K562 (cell line): ENCODE measurements around the gene SKAP1. TPM values are rescaled to one million over a fixed set of nuclear protein-coding genes. Genes with fewer than 3 reads are reported as not detected.

Experiments used
- ATAC-seq: fragments of 200-7000 bp; cut with Tn5 transposase; 3 replicates; pipeline ENCODE4 v1.9.1; 2020; ENCODE audit warnings: moderate library complexity
- BruUV-seq: library from RNA; stranded (reverse); fragments of 400-500 nt; replicated peaks from 2 replicates; lab custom pipeline; 2021; lab: Mats Ljungman, UMichigan
- CTCF ChIA-PET: fragments of 300-600 bp; formaldehyde crosslinking; extraction: SDS; loops from one replicate; lab custom pipeline; 2021; ENCODE audit warnings: low intra/inter-chr PET ratio; lab: Yijun Ruan, JAX
- POLR2A ChIA-PET: fragments of 300-600, 350-650 bp; sonication (Branson Sonifier 250); formaldehyde crosslinking; extraction: SDS; loops from one replicate; lab custom pipeline; 2021; ENCODE audit warnings: antibody characterized with exemption, inconsistent platforms; lab: Yijun Ruan, JAX
- DNase-seq, 4 experiments: peaks; one replicate each; pipeline versions ENCODE4 v3.0.0 to v3.0.0-alpha.2; 2011 to 2018; ENCODE audit warnings: low spot score in 3 of 4, mixed read lengths in 3 of 4; ENCODE audit errors: extremely low read depth in 1 of 4
- FAIRE-seq: peaks from 2 replicates; lab custom pipeline; 2011; peaks lifted over from hg19 to GRCh38; lab: Jason Lieb, UNC
- H2AFZ ChIP-seq: 2 replicates; pipeline ENCODE4 v1.6.0; 2011; ENCODE audit warnings: low read depth, low read length, control low read depth, inconsistent platforms
- H3K27ac ChIP-seq: fragments of 200-600 bp; 3 replicates; pipeline ENCODE4 v1.8.0; 2011; ENCODE audit warnings: low read depth, mild to moderate bottlenecking, control low read depth, inconsistent platforms, low read length, moderate library complexity, mixed read lengths; ENCODE audit errors: extremely low read depth
- H3K27me3 ChIP-seq, 2 experiments: fragments of 300-600 bp in 1 of 2; 2 replicates in 1 of 2; 3 replicates in 1 of 2; pipeline versions ENCODE4 v1.6.0 to v1.8.0; 2011; ENCODE audit warnings: inconsistent platforms in 2 of 2, low read length in 2 of 2, mild to moderate bottlenecking in 1 of 2, mixed read lengths in 1 of 2, moderate library complexity in 1 of 2; ENCODE audit not compliant: control insufficient read depth in 2 of 2, insufficient read depth in 2 of 2
- H3K36me3 ChIP-seq: fragments of 300-600 bp; 3 replicates; pipeline ENCODE4 v1.8.0; 2011; ENCODE audit warnings: mild to moderate bottlenecking, low read length, inconsistent platforms; ENCODE audit not compliant: control insufficient read depth, insufficient read depth
- H3K4me1 ChIP-seq, 2 experiments: fragments of 200-600 bp in 1 of 2; replicated peaks in 1 of 2; 2 replicates in 1 of 2; 3 replicates in 1 of 2; pipeline versions ENCODE4 v1.5.1 to v1.8.0; 2011; ENCODE audit warnings: inconsistent platforms in 2 of 2, low read length in 2 of 2, mild to moderate bottlenecking in 1 of 2, mixed read lengths in 1 of 2, moderate library complexity in 1 of 2; ENCODE audit not compliant: control insufficient read depth in 2 of 2, insufficient read depth in 2 of 2
- H3K4me2 ChIP-seq: 2 replicates; pipeline ENCODE4 v1.6.1; 2011; ENCODE audit warnings: low read length, control low read depth, inconsistent platforms, mixed read lengths; ENCODE audit not compliant: insufficient read depth
- H3K4me3 ChIP-seq: fragments of 200-600 bp; sonication (generic), shearing (Covaris generic); 2 replicates; pipeline ENCODE4 v1.5.1; 2016; ENCODE audit warnings: control low read depth, inconsistent platforms
- H3K79me2 ChIP-seq: fragments of 200-600 bp; 3 replicates; pipeline ENCODE4 v1.8.0; 2011; ENCODE audit warnings: low read length, inconsistent platforms; ENCODE audit not compliant: control insufficient read depth, insufficient read depth
- H3K9ac ChIP-seq, 2 experiments: 2 replicates each; pipeline versions ENCODE4 v1.6.0 to v1.6.1; 2011; ENCODE audit warnings: low read depth in 2 of 2, low read length in 2 of 2, control low read depth in 1 of 2, inconsistent platforms in 1 of 2, mild to moderate bottlenecking in 1 of 2, mixed read lengths in 1 of 2; ENCODE audit not compliant: insufficient read depth in 1 of 2
- H3K9me1 ChIP-seq: one replicate; pipeline ENCODE4 v1.6.0; 2011; ENCODE audit warnings: inconsistent platforms, mild to moderate bottlenecking, low read length, moderate library complexity; ENCODE audit not compliant: control insufficient read depth, insufficient read depth
- H3K9me3 ChIP-seq: replicated peaks from 2 replicates; pipeline ENCODE4 v1.5.1; 2011; ENCODE audit warnings: low read depth, low read length, inconsistent platforms; ENCODE audit not compliant: control insufficient read depth, insufficient read depth
- H4K20me1 ChIP-seq: replicated peaks from 2 replicates; pipeline ENCODE4 v1.6.1; 2011; ENCODE audit warnings: low read length, inconsistent platforms, mixed read lengths; ENCODE audit not compliant: control insufficient read depth, insufficient read depth
- CBX8 ChIP-seq: fragments of 200-600 bp; sonication (generic); IDR thresholded peaks from 2 replicates; pipeline ENCODE4 v1.6.1; 2012; ENCODE audit warnings: borderline replicate concordance, mixed run types, low read depth, mild to moderate bottlenecking, moderate library complexity, mixed read lengths, low read length, control low read depth, inconsistent platforms; ENCODE audit not compliant: poor library complexity, severe bottlenecking; ENCODE audit errors: extremely low read depth
- GTF2E2 ChIP-seq: fragments of 200-800 bp; sonication (Bioruptor generic); IDR thresholded peaks from 2 replicates; pipeline ENCODE4 v1.6.1; 2016; ENCODE audit warnings: missing genetic modification characterization, missing compliant biosample characterization
- HCFC1 ChIP-seq: IDR thresholded peaks from 2 replicates; pipeline ENCODE4 v1.6.1; 2012; ENCODE audit warnings: low read depth, low read length, improper control_type of control experiment
- HNRNPUL1 ChIP-seq: fragments of 200-400 bp; formaldehyde crosslinking; IDR thresholded peaks from 2 replicates; pipeline ENCODE4 v1.6.1; 2017; ENCODE audit warnings: low read length
- MECOM ChIP-seq: fragments of 250-450 bp; sonication (Bioruptor Pico); IDR thresholded peaks from 2 replicates; pipeline ENCODE4 v1.8.0; 2022; ENCODE audit warnings: inconsistent platforms
- MLX ChIP-seq, 2 experiments: fragments of 450-650 bp in 1 of 2; sonication (generic) in 1 of 2; formaldehyde crosslinking; conservative IDR thresholded peaks; 2 replicates each; pipeline versions ENCODE4 v1.4.0 to v1.8.1; 2020 to 2022; ENCODE audit warnings: mild to moderate bottlenecking in 1 of 2, missing genetic modification reagents in 1 of 2
- NKRF ChIP-seq: fragments of 450-650 bp; IDR thresholded peaks from 2 replicates; pipeline ENCODE4 v1.6.1; 2016; ENCODE audit warnings: borderline replicate concordance
- PHF21A ChIP-seq: fragments of 450-650 bp; IDR thresholded peaks from 2 replicates; pipeline ENCODE4 v1.6.1; 2017; ENCODE audit warnings: low read depth, borderline replicate concordance
- PHTF2 ChIP-seq: fragments of 250-450 bp; sonication (Bioruptor Pico); IDR thresholded peaks from 2 replicates; pipeline ENCODE4 v1.5.0; 2021; ENCODE audit warnings: mild to moderate bottlenecking
- PRPF4 ChIP-seq: fragments of 200-400 bp; formaldehyde crosslinking; IDR thresholded peaks from one replicate; pipeline ENCODE4 v1.6.1; 2017; ENCODE audit warnings: low read length, low read depth, mild to moderate bottlenecking; ENCODE audit not compliant: insufficient read depth, poor library complexity, severe bottlenecking
- ZNF592 ChIP-seq: fragments of 450-650 bp; IDR thresholded peaks from 2 replicates; pipeline ENCODE4 v1.6.1; 2017; ENCODE audit warnings: antibody characterized with exemption, mild to moderate bottlenecking
- WGBS: fragments of 100-300 bp; shearing (Covaris generic); methylation state at CpG from one replicate; pipeline ENCODE4 v1.1.6; 2016; ENCODE audit warnings: low coverage, mixed read lengths; ENCODE audit not compliant: insufficient coverage; ENCODE audit errors: missing lambda C conversion rate; 5-methylcytosine and 5-hydroxymethylcytosine counted together
- in situ Hi-C: fragments of 300-500 bp; cut with MboI; formaldehyde crosslinking; loops from 4 replicates; pipeline ENCODE4 v1.15.0; 2018; ENCODE audit warnings: inconsistent platforms, mixed read lengths
- intact Hi-C: fragments of 100-400 bp; cut with micrococcal nuclease; formaldehyde crosslinking; loops from 2 replicates; pipeline ENCODE4 v1.14.2; 2022
- polyA plus RNA-seq, 8 experiments: library from polyadenylated mRNA; depleted of rRNA in 4 of 8; stranded (reverse) in 5 of 8; unstranded in 3 of 8; fragments of >200 nt; fragmentation: Nextera tagmentation in 2 of 8; fragmentation: Illumina TruSeq in 1 of 8; extraction: Ambion mirVana in 2 of 8; extraction: Trizol in 1 of 8; gene quantifications; 2 replicates each; pipeline versions ENCODE4 v1.2.1 to v1.2.3, GENCODE V29; 2011 to 2014; ENCODE audit warnings: inconsistent platforms in 1 of 8, missing spikeins in 1 of 8
- total RNA-seq, 7 experiments: library from RNA; depleted of rRNA in 6 of 7; stranded (reverse); fragments of >200 nt in 6 of 7; fragmentation: Illumina TruSeq in 2 of 7; extraction: Trizol in 2 of 7; gene quantifications; 2 replicates each; pipeline versions ENCODE4 v1.2.1 to v1.2.3, GENCODE V29; 2011 to 2021; ENCODE audit warnings: low replicate concordance in 1 of 7

The SKAP1 gene
- total and polyA plus RNA-seq, 9 of the 15 experiments (the other 6 are each of a cell fraction or from before 2014, with no cell fraction given): 0.06 to 0.80 (median 0.10) TPM; not detected in 4

- TF ChIP-seq HCFC1 (no peak), GTF2E2 (no peak), PRPF4 (no peak), PHTF2 (CRISPR knock-in tag) (no peak), HNRNPUL1 (no peak), NKRF (no peak), CBX8 (no peak)
Observed at GRCh38 chr17:48177816-48178215, 252.2 kb downstream of the SKAP1 start (continued).

GRCh38 chr17:48176471-48176855 is 253.6 kb downstream of the SKAP1 start:
- ChIA-PET CTCF (interaction anchor here (0.6 kb wide), 1 partner anchor 519 kb away, joined by 5 read pairs; no protein-coding TSS in a partner anchor), POLR2A (interaction anchor here (0.6 to 0.9 kb wide), 2 partner anchors 8 to 452 kb away, joined by 3 read pairs; no protein-coding TSS in a partner anchor)
- FAIRE-seq (no peak), DNase-seq (no peak), ATAC-seq (no peak)
- in situ Hi-C loops: no loop called here
- Histone ChIP-seq H3K27me3 (peaks cover 0 to 4% of the 10 kb centered on the region in 2 experiments; a peak in 1 of 5 replicates), H3K27ac (no peak overlapping the region), H3K9me1 (no peaks in the 10 kb centered on the region), H3K9me3 (no peaks in the 10 kb centered on the region), H3K4me3 (no peak overlapping the region), H3K36me3 (no peaks in the 10 kb centered on the region), H2AFZ (0 out of 2 replicates have a peak overlapping the region, but pooled peaks have one; percentile 49), H3K4me2 (no peak overlapping the region), H3K79me2 (no peaks in the 10 kb centered on the region), H4K20me1 (no peaks in the 10 kb centered on the region), H3K9ac (no peak overlapping the region), H3K4me1 (no peaks in the 10 kb centered on the region)
- 9% methylated on average over 3 of the region's 3 CpGs for WGBS
- BruUV-seq: no TSS peak
- intact Hi-C loops: no loop called here
- TF ChIP-seq PHF21A (no peak), MECOM (CRISPR knock-in tag) (no peak), ZNF592 (no peak), MLX (CRISPR knock-in tag; conservative IDR thresholded peaks at IDR 0.05) (no peak)
